ENCODE measurements around the gene TMED10.
A peak's percentile ranks its signal among the peaks of the same experiment; 100 is the strongest.
"Not testable (repeated sequence)": the region's sequence is repeated elsewhere in the genome, so short reads cannot be mapped to it uniquely, and the experiment has no call there.

Gene TMED10

DNA sequence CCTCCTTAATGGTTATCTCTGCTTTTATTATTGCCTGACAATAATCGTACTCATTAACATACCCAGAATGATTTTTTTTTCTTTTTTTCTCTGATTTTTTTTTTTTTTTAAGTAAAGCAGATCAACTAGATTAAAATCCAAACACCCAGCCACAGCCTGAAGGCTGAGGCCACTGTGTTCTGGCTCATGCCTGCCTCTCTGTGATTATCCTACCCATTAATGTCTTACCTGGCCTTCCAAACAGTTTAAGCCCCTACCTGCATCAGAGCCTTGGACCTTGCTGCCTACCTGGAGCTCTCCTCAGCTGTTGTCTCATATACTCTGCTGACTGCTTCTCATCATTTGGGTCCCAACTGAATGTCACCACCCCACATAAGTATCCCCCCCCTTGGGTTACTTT lies 6.8 kb upstream of the TMED10 start:
- Histone ChIP-seq H4K20me1 (ENCODE audit: insufficient read depth) (no peaks in the 10 kb centered on the region), H3K27me3 (ENCODE audit: insufficient read depth, low read depth) (no peaks in the 10 kb centered on the region), H3K36me3 (ENCODE audit: insufficient read depth) (no peaks in the 10 kb centered on the region), H3K4me2 (no peak overlapping the region), H3K4me1 (ENCODE audit: low read depth, poor library complexity, severe bottlenecking) (no peaks in the 10 kb centered on the region), H2AFZ (ENCODE audit: low read depth) (no peak overlapping the region), H3K4me3 (IDR thresholded peaks at IDR 0.05; ENCODE audit: insufficient read depth, low read depth, low read length) (no peak overlapping the region), H3K27ac (no peak overlapping the region), H3K79me2 (ENCODE audit: insufficient read depth, low read depth) (no peaks in the 10 kb centered on the region), H3K9ac (no peak overlapping the region)
- TF ChIP-seq, protein P1, sequence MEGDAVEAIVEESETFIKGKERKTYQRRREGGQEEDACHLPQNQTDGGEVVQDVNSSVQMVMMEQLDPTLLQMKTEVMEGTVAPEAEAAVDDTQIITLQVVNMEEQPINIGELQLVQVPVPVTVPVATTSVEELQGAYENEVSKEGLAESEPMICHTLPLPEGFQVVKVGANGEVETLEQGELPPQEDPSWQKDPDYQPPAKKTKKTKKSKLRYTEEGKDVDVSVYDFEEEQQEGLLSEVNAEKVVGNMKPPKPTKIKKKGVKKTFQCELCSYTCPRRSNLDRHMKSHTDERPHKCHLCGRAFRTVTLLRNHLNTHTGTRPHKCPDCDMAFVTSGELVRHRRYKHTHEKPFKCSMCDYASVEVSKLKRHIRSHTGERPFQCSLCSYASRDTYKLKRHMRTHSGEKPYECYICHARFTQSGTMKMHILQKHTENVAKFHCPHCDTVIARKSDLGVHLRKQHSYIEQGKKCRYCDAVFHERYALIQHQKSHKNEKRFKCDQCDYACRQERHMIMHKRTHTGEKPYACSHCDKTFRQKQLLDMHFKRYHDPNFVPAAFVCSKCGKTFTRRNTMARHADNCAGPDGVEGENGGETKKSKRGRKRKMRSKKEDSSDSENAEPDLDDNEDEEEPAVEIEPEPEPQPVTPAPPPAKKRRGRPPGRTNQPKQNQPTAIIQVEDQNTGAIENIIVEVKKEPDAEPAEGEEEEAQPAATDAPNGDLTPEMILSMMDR (conservative IDR thresholded peaks at IDR 0.05; ENCODE audit: low read depth, low read length): no peak

DNA sequence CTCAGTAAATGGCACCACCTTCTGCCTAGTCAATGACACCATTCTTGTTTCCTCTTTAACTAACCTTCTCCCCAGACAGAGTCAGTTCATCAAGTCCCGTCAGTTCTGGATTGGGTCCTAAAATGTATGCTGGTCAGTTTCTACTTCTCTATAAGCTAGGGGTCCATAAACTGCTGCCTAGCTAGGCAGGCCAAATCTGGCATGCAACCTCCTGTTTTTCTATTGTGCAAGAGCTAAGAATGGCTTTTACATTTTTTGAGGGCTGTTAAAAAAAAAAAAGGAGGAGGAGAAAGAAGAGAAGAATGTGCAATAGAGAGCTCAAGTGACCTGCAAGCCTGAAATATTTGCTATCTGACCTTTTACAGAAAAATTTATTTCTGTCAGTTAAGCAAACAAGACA lies 6.4 kb upstream of the TMED10 start:
- Histone ChIP-seq H3K27ac (no peak overlapping the region), H2AFZ (ENCODE audit: low read depth) (no peak overlapping the region), H4K20me1 (ENCODE audit: insufficient read depth) (no peaks in the 10 kb centered on the region), H3K4me1 (ENCODE audit: low read depth, poor library complexity, severe bottlenecking) (no peaks in the 10 kb centered on the region), H3K79me2 (ENCODE audit: insufficient read depth, low read depth) (no peaks in the 10 kb centered on the region), H3K36me3 (ENCODE audit: insufficient read depth) (no peaks in the 10 kb centered on the region), H3K9ac (no peak overlapping the region), H3K4me3 (IDR thresholded peaks at IDR 0.05; ENCODE audit: insufficient read depth, low read depth, low read length) (no peak overlapping the region), H3K27me3 (ENCODE audit: insufficient read depth, low read depth) (no peaks in the 10 kb centered on the region), H3K4me2 (no peak overlapping the region)
- TF ChIP-seq, protein P1 (conservative IDR thresholded peaks at IDR 0.05; ENCODE audit: low read depth, low read length): no peak

DNA sequence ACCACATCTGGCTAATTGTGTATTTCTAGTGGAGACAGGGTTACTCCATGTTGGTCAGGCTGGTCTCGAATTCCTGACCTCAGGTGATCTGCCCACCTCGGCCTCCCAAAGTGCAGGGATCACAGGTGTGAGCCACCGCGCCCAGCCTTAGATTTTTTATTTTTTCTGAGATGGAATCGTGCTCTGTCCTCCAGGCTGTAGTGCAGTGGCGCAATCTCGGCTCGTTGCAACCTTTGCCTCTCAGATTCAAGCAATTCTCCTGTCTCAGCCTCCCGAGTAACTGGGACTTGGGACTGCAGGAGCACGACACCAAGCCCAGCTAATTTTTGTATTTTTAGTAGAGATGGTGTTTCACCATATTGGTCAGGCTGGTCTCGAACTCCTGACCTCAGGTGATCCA lies 5.8 kb upstream of the TMED10 start:
- not testable (repeated sequence) for H3K9ac ChIP-seq; H3K4me1 ChIP-seq (ENCODE audit: low read depth, poor library complexity, severe bottlenecking); H4K20me1 ChIP-seq (ENCODE audit: insufficient read depth); H3K4me3 ChIP-seq (IDR thresholded peaks at IDR 0.05; ENCODE audit: insufficient read depth, low read depth, low read length); H3K4me2 ChIP-seq; H3K27me3 ChIP-seq (ENCODE audit: insufficient read depth, low read depth); H2AFZ ChIP-seq (ENCODE audit: low read depth); H3K36me3 ChIP-seq (ENCODE audit: insufficient read depth); H3K27ac ChIP-seq; H3K79me2 ChIP-seq (ENCODE audit: insufficient read depth, low read depth)

DNA sequence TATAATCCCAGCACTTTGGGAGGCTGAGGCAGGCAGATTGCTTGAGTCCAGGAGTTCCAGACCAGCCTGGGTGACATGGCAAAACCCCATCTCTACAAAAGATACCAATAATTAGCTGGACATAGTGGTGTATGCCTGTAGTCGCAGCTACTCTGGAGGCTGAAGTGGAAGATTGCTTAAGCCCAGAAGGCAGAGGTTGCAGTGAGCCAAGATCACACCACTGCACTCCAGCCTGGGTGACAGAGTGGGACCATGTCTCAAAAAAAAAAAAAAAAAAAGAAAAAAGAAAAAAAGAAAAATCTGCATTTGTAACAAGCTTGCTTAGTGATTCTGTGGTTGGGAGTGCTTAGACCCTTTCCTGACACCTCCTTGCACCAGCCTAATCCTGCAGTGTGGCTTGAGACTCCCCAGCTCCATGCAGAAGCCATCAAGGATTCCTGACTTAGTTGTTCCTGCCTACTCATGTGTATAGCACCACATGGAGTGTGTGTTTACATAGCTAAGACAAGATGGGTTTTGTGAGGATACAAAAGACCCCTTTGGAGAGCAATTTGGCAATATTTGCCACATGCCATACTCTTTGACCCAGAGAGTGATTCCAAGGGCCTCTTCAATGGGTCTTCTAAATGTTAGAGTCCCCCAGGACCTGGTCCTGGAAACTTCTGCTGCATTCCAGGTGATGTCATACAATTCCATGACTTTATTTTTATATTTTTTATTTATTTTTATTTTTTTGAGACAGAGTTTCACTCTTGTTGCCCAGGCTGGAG lies 5.1 kb upstream of the TMED10 start:
- TF ChIP-seq, protein P1 (conservative IDR thresholded peaks at IDR 0.05; ENCODE audit: low read depth, low read length): no peak
- Histone ChIP-seq H3K79me2 (ENCODE audit: insufficient read depth, low read depth) (no peaks in the 10 kb centered on the region), H3K27ac (no peak overlapping the region), H2AFZ (ENCODE audit: low read depth) (no peak overlapping the region), H4K20me1 (ENCODE audit: insufficient read depth) (no peaks in the 10 kb centered on the region), H3K27me3 (ENCODE audit: insufficient read depth, low read depth) (no peaks in the 10 kb centered on the region), H3K4me3 (IDR thresholded peaks at IDR 0.05; ENCODE audit: insufficient read depth, low read depth, low read length) (no peak overlapping the region), H3K36me3 (ENCODE audit: insufficient read depth) (no peaks in the 10 kb centered on the region), H3K4me2 (no peak overlapping the region), H3K9ac (no peak overlapping the region), H3K4me1 (ENCODE audit: low read depth, poor library complexity, severe bottlenecking) (peaks cover 4% of the 10 kb centered on the region)

DNA sequence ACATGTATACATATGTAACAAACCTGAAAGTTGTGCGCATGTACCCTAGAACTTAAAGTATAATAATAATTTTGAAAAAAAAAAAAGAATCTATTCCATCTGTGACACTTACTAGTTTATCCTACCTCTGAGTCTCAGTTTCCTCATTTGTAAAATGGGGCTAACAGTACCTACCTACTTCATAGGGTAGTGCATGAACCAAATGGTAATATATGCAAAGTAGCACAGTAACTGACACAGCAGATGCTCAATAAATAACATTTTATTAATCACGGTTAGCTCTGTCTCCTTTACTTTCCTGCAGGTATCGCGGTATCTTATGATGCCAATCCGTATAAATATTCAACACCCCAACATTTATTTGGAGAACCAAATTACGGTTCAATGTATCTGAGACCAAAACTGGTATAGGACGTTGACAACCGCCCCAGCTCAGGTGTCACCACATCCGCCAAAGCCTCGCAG lies 703 bp downstream of the TMED10 start:
- peaks cover 41% of the 10 kb centered on the region for H3K79me2 ChIP-seq (ENCODE audit: insufficient read depth, low read depth)
- peaks cover 23% of the 10 kb centered on the region for H3K4me1 ChIP-seq (ENCODE audit: low read depth, poor library complexity, severe bottlenecking)
- no peaks in the 10 kb centered on the region for H3K27me3 ChIP-seq (ENCODE audit: insufficient read depth, low read depth)
- H3K9ac ChIP-seq: peak overlapping the region; percentile 93
- H3K36me3 ChIP-seq (ENCODE audit: insufficient read depth): no peaks in the 10 kb centered on the region
- H3K4me3 ChIP-seq (IDR thresholded peaks at IDR 0.05; ENCODE audit: insufficient read depth, low read depth, low read length): no peak overlapping the region
- no peaks in the 10 kb centered on the region for H4K20me1 ChIP-seq (ENCODE audit: insufficient read depth)
- peak overlapping the region; percentile 95 for H3K27ac ChIP-seq
- TF ChIP-seq, protein P1 (conservative IDR thresholded peaks at IDR 0.05; ENCODE audit: low read depth, low read length): no peak
- H3K4me2 ChIP-seq: peak overlapping the region; percentile 66; the same call in 1 of the 2 replicates
- H2AFZ ChIP-seq (ENCODE audit: low read depth): no peak overlapping the region
